Measurements from ENCODE around the gene LRP1-AS.

The LRP1-AS gene

DNA sequence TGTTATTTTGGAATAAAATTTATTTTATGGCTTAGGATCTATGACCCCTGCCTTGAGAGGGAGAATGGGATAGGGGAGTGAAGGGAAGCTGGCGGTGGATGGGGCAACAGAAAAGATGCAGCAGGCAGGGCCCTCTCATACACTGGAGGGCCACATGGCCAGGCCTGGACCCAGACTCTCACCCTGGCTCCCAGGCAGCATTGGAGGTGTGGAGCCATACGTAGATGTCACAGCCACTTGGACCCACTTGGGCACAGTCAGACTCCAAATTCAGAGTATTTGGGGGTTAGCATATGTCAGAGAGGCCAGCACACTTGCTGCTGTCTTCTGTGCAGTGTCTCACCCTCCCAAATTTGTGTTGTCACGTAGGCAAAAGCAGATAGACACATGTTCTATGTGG lies 52.0 kb downstream of the LRP1-AS start:
- DNase-seq: no peak

All from hippocampal formation (tissue), 2 donors.